WERI-Rb-1 (cell line): ENCODE data around the gene MAP3K10.

ENCODE experiments used
- DNase-seq: peaks from one replicate; pipeline ENCODE4 v3.0.0-alpha.2; 2020
- H3K27ac ChIP-seq: fragments of 250-450 bp; sonication (Bioruptor Pico); 2 replicates; pipeline ENCODE4 v1.5.1; 2020; ENCODE audit warnings: mild to moderate bottlenecking, moderate library complexity
- H3K27me3 ChIP-seq: fragments of 250-450 bp; sonication (Bioruptor Pico); 2 replicates; pipeline ENCODE4 v1.5.1; 2021; ENCODE audit warnings: mild to moderate bottlenecking, low read depth, moderate library complexity; ENCODE audit not compliant: insufficient read depth, severe bottlenecking
- H3K36me3 ChIP-seq: fragments of 250-450 bp; sonication (Bioruptor Pico); 2 replicates; pipeline ENCODE4 v1.5.1; 2020; ENCODE audit warnings: mild to moderate bottlenecking, moderate library complexity
- H3K4me3 ChIP-seq: 2 replicates; pipeline ENCODE4 v1.5.1; 2011; ENCODE audit warnings: low read depth, mild to moderate bottlenecking, control low read depth, low read length
- H3K9me3 ChIP-seq: fragments of 250-450 bp; sonication (Bioruptor Pico); 2 replicates; pipeline ENCODE4 v1.5.1; 2021; ENCODE audit warnings: mild to moderate bottlenecking, moderate library complexity; ENCODE audit not compliant: severe bottlenecking
- CTCF ChIP-seq: IDR thresholded peaks from 2 replicates; pipeline ENCODE4 v1.5.1; 2011; ENCODE audit warnings: low read depth, mild to moderate bottlenecking, control low read depth, inconsistent platforms, low read length

Gene MAP3K10

GRCh38 chr19:40244579-40245317, 53.5 kb downstream of the MAP3K10 start:
- Histone ChIP-seq H3K36me3 (peaks cover 18% of the 10 kb centered on the region), H3K9me3 (no peaks in the 10 kb centered on the region), H3K27me3 (no peaks in the 10 kb centered on the region), H3K27ac (no peak overlapping the region), H3K4me3 (no peak overlapping the region)
- TF ChIP-seq CTCF, result no peak
- no peak for DNase-seq

- H3K9me3 ChIP-seq, result no peaks in the 10 kb centered on the region
- H3K27me3 ChIP-seq, result no peaks in the 10 kb centered on the region
- TF ChIP-seq CTCF, result no peak
- no peak for DNase-seq
- peaks cover 17% of the 10 kb centered on the region for H3K36me3 ChIP-seq
- H3K27ac ChIP-seq, result no peak overlapping the region
- H3K4me3 ChIP-seq, result no peak overlapping the region
These were observed 54.4 kb downstream of the MAP3K10 start for GRCh38 chr19:40245506-40246128.

- no peak for DNase-seq
- H3K9me3 ChIP-seq, result no peaks in the 10 kb centered on the region
- H3K27ac ChIP-seq, result no peak overlapping the region
- no peaks in the 10 kb centered on the region for H3K27me3 ChIP-seq
- peaks cover 20% of the 10 kb centered on the region for H3K36me3 ChIP-seq
- H3K4me3 ChIP-seq, result no peak overlapping the region
- no peak for TF ChIP-seq CTCF
These were observed 55.3 kb downstream of the MAP3K10 start for GRCh38 chr19:40246292-40247073.

GRCh38 chr19:40247178-40247577, 56.0 kb downstream of the MAP3K10 start:
- TF ChIP-seq CTCF, result no peak
- no peak for DNase-seq
- H3K36me3 ChIP-seq, result peaks cover 20% of the 10 kb centered on the region
- H3K27me3 ChIP-seq, result no peaks in the 10 kb centered on the region
- no peaks in the 10 kb centered on the region for H3K9me3 ChIP-seq
- no peak overlapping the region for H3K27ac ChIP-seq
- no peak overlapping the region for H3K4me3 ChIP-seq

GRCh38 chr19:40247735-40248262, 56.6 kb downstream of the MAP3K10 start:
- DNase-seq, result no peak
- Histone ChIP-seq H3K36me3 (peaks cover 27% of the 10 kb centered on the region), H3K9me3 (no peaks in the 10 kb centered on the region), H3K27ac (no peak overlapping the region), H3K4me3 (no peak overlapping the region), H3K27me3 (no peaks in the 10 kb centered on the region)
- no peak for TF ChIP-seq CTCF
